Adrenal gland (tissue), 12 donors: ENCODE measurements around the gene FHAD1. TPM values are rescaled to one million over a fixed set of nuclear protein-coding genes. Genes with fewer than 3 reads are reported as not detected.

ENCODE experiments used
- DNase-seq, 7 donors: peaks; one replicate each; pipeline ENCODE4 v3.0.0-alpha.2; 2019 to 2020
- H3K27ac ChIP-seq, 5 donors: fragments of 200-600 bp; sonication (generic) in 4 of 5; 1 replicate in 3 of 5; 2 replicates in 2 of 5; pipeline versions ENCODE4 v1.5.1 to v1.8.0; 2016 to 2020; ENCODE audit warnings: mild to moderate bottlenecking in 1 of 5
- H3K27me3 ChIP-seq: fragments of 200-600 bp; 2 replicates; pipeline ENCODE4 v1.8.0; 2021
- H3K36me3 ChIP-seq, 2 donors: fragments of 200-600 bp; replicated peaks in 1 of 2; 1 replicate in 1 of 2; 2 replicates in 1 of 2; pipeline versions ENCODE4 v1.5.1 to v1.8.0; 2018 to 2022
- H3K4me1 ChIP-seq, 2 donors: fragments of 200-600 bp; replicated peaks in 1 of 2; 1 replicate in 1 of 2; 2 replicates in 1 of 2; pipeline versions ENCODE4 v1.5.1 to v1.8.0; 2018 to 2021
- H3K4me3 ChIP-seq, 4 donors: fragments of 200-600 bp; sonication (generic) in 3 of 4; one replicate each; pipeline ENCODE4 v1.5.1; 2016 to 2018
- H3K9me3 ChIP-seq, 3 donors: fragments of 200-600 bp; sonication (generic) in 1 of 3; replicated peaks in 1 of 3; 1 replicate in 2 of 3; 2 replicates in 1 of 3; pipeline versions ENCODE4 v1.5.1 to v1.8.0; 2016 to 2021
- CTCF ChIP-seq, 6 experiments: fragments of 450-650 bp in 4 of 6; fragments of 200-600 bp in 2 of 6; sonication (generic) in 1 of 6; IDR thresholded peaks; 1 replicate in 5 of 6; 2 replicates in 1 of 6; pipeline versions ENCODE4 v1.5.1 to v1.8.0; 2016 to 2021; ENCODE audit warnings: antibody characterized with exemption in 6 of 6, mild to moderate bottlenecking in 2 of 6, moderate library complexity in 1 of 6
- POLR2A ChIP-seq, 2 donors: fragments of 450-650 bp; IDR thresholded peaks; one replicate each; pipeline ENCODE4 v1.6.1; 2017; ENCODE audit warnings: antibody characterized with exemption in 2 of 2, mild to moderate bottlenecking in 2 of 2, moderate library complexity in 1 of 2
- WGBS, 4 donors: extraction: QIAGEN DNeasy Blood & Tissue Kit in 2 of 4; methylation state at CpG; one replicate each; pipeline versions ENCODE4 v1.1.5 to v1.1.7; 2013 to 2017; 5-methylcytosine and 5-hydroxymethylcytosine counted together
- intact Hi-C, 2 donors: fragments of 100-400 bp; cut with DNase I; formaldehyde crosslinking; loops; one replicate each; pipeline versions ENCODE4 v1.14.1 to v1.15.0; 2022 to 2023
- polyA plus RNA-seq, 3 donors: library from polyadenylated mRNA; stranded (reverse); fragments of 200-250 nt in 2 of 3; fragments of 350-450 nt in 1 of 3; fragmentation: Illumina TruSeq in 1 of 3; extraction: RNeasy Lipid Tissue Mini Kit (QIAGEN cat#74804) in 1 of 3; gene quantifications; one replicate each; pipeline ENCODE4 v1.2.3, GENCODE V29; 2013 to 2014
- total RNA-seq, 9 donors: library from RNA; depleted of rRNA in 4 of 9; stranded (reverse); fragments of >200 nt in 4 of 9; fragments of 120-200 nt in 1 of 9; fragmentation: NEBNext Ultra II Directional in 1 of 9; extraction: Animal tissue kit (Norgen Biotek cat#: 25700) in 1 of 9; gene quantifications; one replicate each; pipeline versions ENCODE4 v1.1.0 to v1.2.4, GENCODE V29; 2013 to 2023
- donor health status: healthy with polysubstance abuse.
- donor health status: Bipolar disorder and iron deficiency.
- donor health status: DM: yes; HTN: yes; CAD: no.
- donor health status: DM: no; HTN: no; CAD: no.
- donor health status: DM: no; HTN: no; CAD: no.
- donor health status: DM: yes; HTN: yes; CAD: no.

Gene FHAD1
- total and polyA plus RNA-seq, 12 donors, result 0.09 to 1.6 (median 0.57) TPM; not detected in 1

DNA sequence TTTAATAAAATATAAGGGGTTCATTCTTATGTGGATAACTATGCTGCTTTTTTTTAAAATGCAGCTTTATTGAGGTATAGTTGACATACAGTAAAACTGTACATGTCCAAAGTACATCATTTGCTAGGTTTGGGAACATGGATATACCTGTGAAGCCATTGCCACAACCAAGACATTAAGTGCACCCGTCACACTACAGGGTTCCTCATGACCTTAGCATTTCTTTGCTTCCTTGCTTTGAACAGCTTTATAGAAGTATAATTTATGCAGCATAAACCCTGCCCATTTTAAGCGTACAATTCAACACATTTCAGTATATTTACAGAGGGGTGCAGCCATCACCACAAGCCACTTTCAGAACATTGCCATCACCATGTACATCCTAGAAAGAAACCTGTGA lies 26.3 kb downstream of the FHAD1 start:
- no peaks in the 10 kb centered on the region for H3K27me3 ChIP-seq
- DNase-seq, result peak in 1 of 7 donors; percentile 3
- intact Hi-C loops, result loop anchor here (5.0 to 10.0 kb wide), 4 partner anchors 68 to 146 kb away; partner anchors contain the start of gene TMEM51 (in 1 of the 2)
- H3K4me3 ChIP-seq, result no peak overlapping the region
- no peak overlapping the region for H3K27ac ChIP-seq
- H3K4me1 ChIP-seq, result peaks cover 0 to 4% of the 10 kb centered on the region in 2 donors
- no peaks in the 10 kb centered on the region for H3K36me3 ChIP-seq
- H3K9me3 ChIP-seq, result no peaks in the 10 kb centered on the region
- 68 to 83% (median 74%) methylated on average over 2 of the region's 2 CpGs for whole genome bisulfite sequencing, 4 donors
- TF ChIP-seq POLR2A (IDR thresholded peaks at IDR 0.05) (no peak), CTCF (IDR thresholded peaks at IDR 0.05) (no peak)

- Histone ChIP-seq H3K4me3 (no peak overlapping the region), H3K27ac (no peak overlapping the region), H3K27me3 (no peaks in the 10 kb centered on the region), H3K36me3 (no peaks in the 10 kb centered on the region), H3K4me1 (peaks cover 0 to 4% of the 10 kb centered on the region in 2 donors), H3K9me3 (no peaks in the 10 kb centered on the region)
- intact Hi-C loops, result loop anchor here in 1 of 2 donors (10.0 kb wide), 1 partner anchor 71 kb away; no protein-coding TSS in a partner anchor
- no peak for TF ChIP-seq CTCF (IDR thresholded peaks at IDR 0.05)
- TF ChIP-seq POLR2A (IDR thresholded peaks at IDR 0.05), result no peak
- peak in 2 of 7 donors; percentile 44 to 53 for DNase-seq
- 76 to 84% (median 83%) methylated on average over 9 to 10 of the region's 10 CpGs for WGBS, 4 donors
These were observed 29.1 kb downstream of the FHAD1 start for GRCh38 chr1:15275921-15276683.

DNA sequence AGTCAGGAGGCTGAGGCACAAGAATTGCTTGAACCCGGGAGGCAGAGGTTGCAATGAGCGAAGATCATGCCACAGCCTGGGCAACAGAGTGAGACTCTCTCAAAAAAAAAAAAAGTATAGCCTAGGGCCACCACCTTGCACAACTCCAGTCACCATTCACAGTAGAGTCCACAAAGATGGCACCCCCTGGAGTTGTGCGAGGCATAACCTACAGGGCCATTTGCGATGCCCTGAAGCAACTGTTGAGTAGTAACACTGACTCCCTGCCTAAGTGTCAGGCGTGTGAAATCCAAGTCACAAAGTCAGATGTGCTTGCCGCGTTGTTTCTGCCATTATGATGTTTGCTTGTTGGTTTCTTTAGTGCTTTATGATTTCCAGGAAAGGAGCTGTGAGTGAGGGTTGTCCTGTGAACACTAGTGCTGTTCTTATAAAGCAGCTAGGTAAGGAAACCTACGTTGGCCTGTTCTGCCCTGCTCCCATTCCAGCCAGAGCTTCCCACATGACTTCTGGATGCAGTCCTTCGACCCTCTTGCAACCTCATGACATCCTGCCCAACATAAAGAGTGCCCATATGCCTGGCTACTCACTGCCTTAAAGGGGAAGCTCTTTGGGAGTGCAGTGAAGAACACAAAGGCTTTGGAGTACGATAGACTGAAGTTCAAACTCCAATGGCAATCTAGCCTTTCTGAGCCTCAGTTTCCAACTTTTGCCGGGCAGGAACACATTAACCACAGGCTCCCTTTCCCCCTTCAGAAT lies 29.8 kb downstream of the FHAD1 start:
- peak in 1 of 7 donors; percentile 23 for DNase-seq
- no peaks in the 10 kb centered on the region for H3K36me3 ChIP-seq
- H3K4me3 ChIP-seq, result no peak overlapping the region
- no peak overlapping the region for H3K27ac ChIP-seq
- no peaks in the 10 kb centered on the region for H3K9me3 ChIP-seq
- H3K4me1 ChIP-seq, result peaks cover 0 to 4% of the 10 kb centered on the region in 2 donors
- intact Hi-C loops, result loop anchor here in 1 of 2 donors (10.0 kb wide), 1 partner anchor 72 kb away; no protein-coding TSS in a partner anchor
- 87 to 92% (median 89%) methylated on average over 8 to 11 of the region's 11 CpGs for WGBS, 4 donors
- TF ChIP-seq CTCF (IDR thresholded peaks at IDR 0.05) (no peak), POLR2A (IDR thresholded peaks at IDR 0.05) (no peak)
- H3K27me3 ChIP-seq, result no peaks in the 10 kb centered on the region

- TF ChIP-seq POLR2A (IDR thresholded peaks at IDR 0.05) (no peak), CTCF (IDR thresholded peaks at IDR 0.05) (no peak)
- no peaks in the 10 kb centered on the region for H3K4me1 ChIP-seq
- peak in 1 of 7 donors; percentile 21 for DNase-seq
- no peaks in the 10 kb centered on the region for H3K27me3 ChIP-seq
- intact Hi-C loops, result loop anchor here in 1 of 2 donors (10.0 kb wide), 1 partner anchor 73 kb away; no protein-coding TSS in a partner anchor
- H3K27ac ChIP-seq, result no peak overlapping the region
- whole genome bisulfite sequencing, 4 donors, result 80 to 94% (median 85%) methylated on average over 3 to 5 of the region's 5 CpGs
- no peaks in the 10 kb centered on the region for H3K36me3 ChIP-seq
- H3K4me3 ChIP-seq, result no peak overlapping the region
- H3K9me3 ChIP-seq, result no peaks in the 10 kb centered on the region
These were observed 30.4 kb downstream of the FHAD1 start for GRCh38 chr1:15277447-15277838.
